ENCODE results near the gene TRUB2.

TRUB2 gene

GRCh38 chr9:128275198-128276007 lies 46.8 kb downstream of the TRUB2 start, which contains the start of gene GOLGA2:
Gene GOLGA2, minus strand, starts transcription at chr9:128276007. Its CDS starts 31 bp downstream, at chr9:128275976.
- peaks cover 52% of the 10 kb centered on the region for H3K4me1 ChIP-seq
- H3K4me2 ChIP-seq = peak within 1 kb of the TSS; percentile 100
- no peaks in the 10 kb centered on the region for H3K9me3 ChIP-seq
- peaks cover 14% of the 10 kb centered on the region; the same call in 1 of the 2 replicates for H4K20me1 ChIP-seq
- H3K36me3 ChIP-seq = peaks cover 33% of the 10 kb centered on the region
- no peak for TF ChIP-seq Cebpa-rat (IDR thresholded peaks at IDR 0.05)
- H3K4me3 ChIP-seq = peak within 1 kb of the TSS; percentile 87
- H3K27me3 ChIP-seq = no peaks in the 10 kb centered on the region
- peak within 1 kb of the TSS; percentile 83 for H3K27ac ChIP-seq
- peak within 1 kb of the TSS; percentile 86 for H3K9ac ChIP-seq

DNA sequence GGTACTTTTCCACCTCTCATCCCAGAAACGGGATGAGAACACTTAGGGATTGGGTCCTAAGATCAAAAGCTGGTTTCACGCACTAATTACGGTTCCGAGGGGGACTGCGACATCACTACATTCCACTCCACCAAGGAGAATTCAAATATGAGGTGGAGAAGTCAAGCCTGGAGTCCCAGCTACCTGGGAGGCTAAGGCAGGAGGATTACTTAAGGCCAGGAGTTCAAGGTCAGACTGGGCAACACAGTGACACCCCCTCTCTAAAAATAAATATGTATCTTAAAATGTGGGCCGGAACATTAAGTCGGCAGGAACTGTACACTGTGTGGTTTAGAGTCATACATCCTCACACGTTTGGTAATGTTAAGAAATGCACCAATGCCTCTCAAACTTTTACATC lies 48.0 kb downstream of the TRUB2 start:
- TF ChIP-seq Cebpa-rat (IDR thresholded peaks at IDR 0.05) = no peak
- no peaks in the 10 kb centered on the region for H3K9me3 ChIP-seq
- no peak overlapping the region for H3K27ac ChIP-seq
- peak overlapping the region; percentile 96 for H3K4me2 ChIP-seq
- peaks cover 40% of the 10 kb centered on the region for H3K4me1 ChIP-seq
- H3K4me3 ChIP-seq = no peak overlapping the region
- no peaks in the 10 kb centered on the region for H3K27me3 ChIP-seq
- H3K9ac ChIP-seq = no peak overlapping the region
- peaks cover 35% of the 10 kb centered on the region for H3K36me3 ChIP-seq
- H4K20me1 ChIP-seq = peaks cover 14% of the 10 kb centered on the region; the same call in 1 of the 2 replicates

DNA sequence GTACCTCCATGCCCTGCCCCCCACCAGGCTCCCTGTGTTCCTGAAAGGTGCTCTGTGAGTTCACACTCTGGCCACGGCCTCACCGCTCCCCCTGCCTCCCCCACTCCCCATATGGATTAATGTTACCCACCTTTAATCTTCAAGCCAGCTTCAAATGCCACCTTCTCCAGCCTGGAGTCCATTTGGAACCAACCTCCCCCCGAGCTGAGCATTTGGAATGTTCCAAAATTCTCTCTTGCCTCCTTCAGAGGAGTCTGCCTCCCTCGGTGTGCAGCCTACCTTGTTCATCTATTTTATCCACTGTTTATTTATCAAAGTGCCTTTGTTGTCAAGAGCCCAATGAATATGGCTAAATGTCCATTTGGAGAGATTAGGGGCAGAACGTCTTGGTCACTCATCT lies 50.7 kb downstream of the TRUB2 start:
- Histone ChIP-seq H3K36me3 (peaks cover 62% of the 10 kb centered on the region), H3K4me3 (no peak overlapping the region), H3K27ac (no peak overlapping the region), H3K4me2 (no peak overlapping the region), H3K27me3 (no peaks in the 10 kb centered on the region), H3K4me1 (peaks cover 13% of the 10 kb centered on the region), H3K9me3 (no peaks in the 10 kb centered on the region), H4K20me1 (peaks cover 14% of the 10 kb centered on the region; the same call in 1 of the 2 replicates), H3K9ac (no peak overlapping the region)
- no peak for TF ChIP-seq Cebpa-rat (IDR thresholded peaks at IDR 0.05)

DNA sequence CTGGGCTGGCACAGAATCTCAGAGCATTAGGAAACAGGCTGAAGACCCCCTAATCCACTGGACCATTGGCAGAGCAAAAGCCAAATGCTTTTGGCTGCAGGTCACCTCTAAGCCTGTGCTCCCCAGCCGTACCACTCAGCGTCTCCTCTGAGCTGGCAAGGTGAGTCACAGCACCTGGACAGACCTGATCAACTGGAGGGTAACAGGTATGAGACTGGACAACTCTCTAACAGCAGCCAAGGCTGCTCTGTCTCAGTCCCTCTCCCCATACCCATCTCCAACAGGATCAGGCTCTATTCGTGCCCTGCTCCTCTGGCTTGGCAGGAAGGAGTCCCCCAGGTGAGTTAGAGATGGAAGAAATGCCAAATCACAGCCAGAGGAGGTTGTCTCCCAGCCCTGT lies 51.1 kb downstream of the TRUB2 start:
- H3K36me3 ChIP-seq = peaks cover 66% of the 10 kb centered on the region
- H4K20me1 ChIP-seq = peaks cover 14% of the 10 kb centered on the region; the same call in 1 of the 2 replicates
- H3K4me2 ChIP-seq = no peak overlapping the region
- no peak overlapping the region for H3K9ac ChIP-seq
- H3K4me3 ChIP-seq = no peak overlapping the region
- no peaks in the 10 kb centered on the region for H3K27me3 ChIP-seq
- H3K4me1 ChIP-seq = peaks cover 10% of the 10 kb centered on the region
- no peaks in the 10 kb centered on the region for H3K9me3 ChIP-seq
- no peak for TF ChIP-seq Cebpa-rat (IDR thresholded peaks at IDR 0.05)
- H3K27ac ChIP-seq = no peak overlapping the region

- no peaks in the 10 kb centered on the region for H3K9me3 ChIP-seq
- no peaks in the 10 kb centered on the region for H3K27me3 ChIP-seq
- H3K27ac ChIP-seq = no peak overlapping the region
- peaks cover 85% of the 10 kb centered on the region for H3K36me3 ChIP-seq
- TF ChIP-seq Cebpa-rat (IDR thresholded peaks at IDR 0.05) = no peak
- no peak overlapping the region for H3K4me3 ChIP-seq
- no peak overlapping the region for H3K9ac ChIP-seq
- no peaks in the 10 kb centered on the region for H4K20me1 ChIP-seq
- H3K4me2 ChIP-seq = no peak overlapping the region
- no peaks in the 10 kb centered on the region for H3K4me1 ChIP-seq
Observed at GRCh38 chr9:128266868-128267590, 55.2 kb downstream of the TRUB2 start.

DNA sequence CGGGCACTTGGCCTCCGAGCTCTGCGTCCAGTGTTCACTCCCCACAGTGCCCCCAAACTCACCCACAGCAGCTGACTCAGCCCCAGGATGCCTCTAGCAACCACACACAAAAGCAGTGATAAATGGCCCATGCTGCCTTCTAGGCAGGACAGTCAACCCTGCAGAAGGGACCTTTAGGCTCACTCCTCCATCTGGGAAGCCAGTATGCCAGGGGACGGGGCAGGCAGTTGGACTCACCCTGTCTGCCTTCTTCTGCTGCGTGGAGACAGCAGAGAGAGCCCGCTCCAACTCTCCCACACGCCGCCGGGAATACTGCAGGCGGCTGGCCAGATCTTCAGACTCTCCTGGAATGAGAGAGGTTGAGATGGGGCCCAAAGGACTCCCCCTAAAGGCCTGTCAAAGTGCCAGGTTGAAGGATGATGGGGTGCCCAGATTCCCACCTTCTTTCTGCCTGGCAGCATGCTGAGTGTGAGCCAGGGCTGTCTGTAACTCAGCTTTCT lies 56.8 kb downstream of the TRUB2 start:
- no peak for TF ChIP-seq Cebpa-rat (IDR thresholded peaks at IDR 0.05)
- H3K9me3 ChIP-seq = no peaks in the 10 kb centered on the region
- no peaks in the 10 kb centered on the region for H3K4me1 ChIP-seq
- no peak overlapping the region for H3K4me3 ChIP-seq
- H3K4me2 ChIP-seq = no peak overlapping the region
- H3K36me3 ChIP-seq = peaks cover 85% of the 10 kb centered on the region
- H3K27me3 ChIP-seq = no peaks in the 10 kb centered on the region
- no peaks in the 10 kb centered on the region for H4K20me1 ChIP-seq
- H3K27ac ChIP-seq = no peak overlapping the region
- H3K9ac ChIP-seq = no peak overlapping the region

DNA sequence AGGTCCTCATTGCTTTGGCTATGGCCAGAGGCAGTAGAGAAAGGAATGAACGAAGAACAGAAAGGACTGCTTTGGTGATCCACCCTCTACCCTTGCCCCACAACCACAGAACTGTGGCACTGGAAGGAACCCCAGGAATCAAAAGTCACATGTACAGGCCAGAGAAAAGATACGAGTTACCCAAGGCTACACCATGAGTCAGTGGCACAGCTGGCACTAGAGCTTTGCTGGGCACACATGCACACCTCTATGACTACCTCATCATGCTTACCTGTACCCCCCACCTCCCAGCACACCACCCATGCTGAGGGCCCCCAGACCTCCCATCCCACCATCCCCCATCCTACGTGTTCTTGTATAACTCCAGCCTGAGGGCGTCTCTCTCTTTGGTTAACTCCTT lies 59.6 kb downstream of the TRUB2 start:
- H3K27me3 ChIP-seq = no peaks in the 10 kb centered on the region
- peaks cover 3% of the 10 kb centered on the region; the same call in 1 of the 2 replicates for H4K20me1 ChIP-seq
- no peaks in the 10 kb centered on the region for H3K4me1 ChIP-seq
- H3K4me3 ChIP-seq = no peak overlapping the region
- peaks cover 95% of the 10 kb centered on the region for H3K36me3 ChIP-seq
- no peak overlapping the region for H3K27ac ChIP-seq
- no peak for TF ChIP-seq Cebpa-rat (IDR thresholded peaks at IDR 0.05)
- H3K9me3 ChIP-seq = no peaks in the 10 kb centered on the region
- no peak overlapping the region for H3K4me2 ChIP-seq
- no peak overlapping the region for H3K9ac ChIP-seq

- Histone ChIP-seq H3K4me1 (no peaks in the 10 kb centered on the region), H4K20me1 (peaks cover 22% of the 10 kb centered on the region; the same call in 1 of the 2 replicates), H3K27ac (no peak overlapping the region), H3K9ac (no peak overlapping the region), H3K27me3 (no peaks in the 10 kb centered on the region), H3K36me3 (peaks cover 94% of the 10 kb centered on the region), H3K4me3 (no peak overlapping the region), H3K9me3 (no peaks in the 10 kb centered on the region), H3K4me2 (no peak overlapping the region)
- no peak for TF ChIP-seq Cebpa-rat (IDR thresholded peaks at IDR 0.05)
Observed at GRCh38 chr9:128260340-128260739, 61.9 kb downstream of the TRUB2 start.

DNA sequence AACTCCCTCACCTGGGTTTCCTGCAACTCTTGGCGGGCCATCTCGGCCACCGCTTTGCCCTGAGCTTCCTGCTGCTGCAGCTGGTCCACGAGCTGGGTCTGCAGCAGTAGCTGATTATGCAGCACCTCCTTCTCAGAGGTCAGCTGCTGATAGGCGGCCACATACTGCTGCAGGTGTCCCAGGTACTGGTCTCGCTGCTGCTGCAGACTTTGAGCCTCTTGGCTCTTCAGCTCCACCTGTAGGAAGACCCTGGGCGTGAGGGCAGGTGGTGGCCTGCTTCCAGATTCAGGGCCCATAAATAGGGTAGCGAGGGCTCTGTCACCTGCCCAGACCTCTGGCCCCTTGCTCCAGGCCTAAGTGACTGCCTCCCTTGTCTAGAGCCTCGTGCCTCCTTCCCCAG lies 63.1 kb downstream of the TRUB2 start:
- no peak overlapping the region for H3K4me3 ChIP-seq
- TF ChIP-seq Cebpa-rat (IDR thresholded peaks at IDR 0.05) = no peak
- H3K4me1 ChIP-seq = no peaks in the 10 kb centered on the region
- peaks cover 23% of the 10 kb centered on the region; the same call in 1 of the 2 replicates for H4K20me1 ChIP-seq
- H3K4me2 ChIP-seq = no peak overlapping the region
- no peaks in the 10 kb centered on the region for H3K9me3 ChIP-seq
- no peaks in the 10 kb centered on the region for H3K27me3 ChIP-seq
- H3K27ac ChIP-seq = no peak overlapping the region
- peaks cover 88% of the 10 kb centered on the region for H3K36me3 ChIP-seq
- no peak overlapping the region for H3K9ac ChIP-seq

DNA sequence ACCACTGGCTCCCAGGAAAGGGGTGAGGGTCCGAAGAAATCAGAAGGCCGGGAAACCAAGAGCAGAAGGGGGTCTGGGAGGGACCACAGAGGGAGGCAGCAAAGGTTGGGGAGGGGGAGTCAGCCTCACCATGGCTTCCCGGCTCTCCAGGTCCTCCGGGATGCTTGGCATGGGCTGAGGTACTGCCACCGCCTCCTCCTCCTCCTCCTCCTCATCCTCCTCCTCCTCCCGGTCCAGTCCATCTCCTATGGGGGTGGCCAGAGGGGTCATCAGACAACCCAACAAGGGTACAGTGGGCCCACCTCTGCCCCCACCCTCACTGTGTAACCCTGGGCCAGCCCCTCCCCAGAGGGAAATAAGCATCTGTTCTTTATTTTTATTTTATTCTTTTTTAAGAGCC lies 63.9 kb downstream of the TRUB2 start:
- TF ChIP-seq Cebpa-rat (IDR thresholded peaks at IDR 0.05) = no peak
- Histone ChIP-seq H3K4me2 (no peak overlapping the region), H3K9ac (no peak overlapping the region), H3K4me1 (peaks cover 5% of the 10 kb centered on the region), H3K36me3 (peaks cover 90% of the 10 kb centered on the region), H3K9me3 (no peaks in the 10 kb centered on the region), H4K20me1 (peaks cover 26% of the 10 kb centered on the region; the same call in 1 of the 2 replicates), H3K4me3 (no peak overlapping the region), H3K27me3 (no peaks in the 10 kb centered on the region), H3K27ac (no peak overlapping the region)

All from BLaER1 (cell line).